Cardiac muscle cell (in vitro differentiated cells and primary cell): ENCODE data around the gene GPR37L1. TPM values are rescaled to one million over a fixed set of nuclear protein-coding genes. Genes with fewer than 3 reads are reported as not detected.
"Not testable (repeated sequence)": the region's sequence is repeated elsewhere in the genome, so short reads cannot be mapped to it uniquely, and the experiment has no call there.

Experiments used
- DNase-seq, 2 donors: peaks; one replicate each; pipeline versions ENCODE4 v3.0.0 to v3.0.0-alpha.2; 2010 to 2017; ENCODE audit warnings: low read depth in 1 of 2, low spot score in 1 of 2
- H3K27ac ChIP-seq: fragments of 200-600 bp; sonication (generic); 2 replicates; pipeline ENCODE4 v1.5.1; 2016
- H3K27me3 ChIP-seq: fragments of 200-600 bp; sonication (generic); 2 replicates; pipeline ENCODE4 v1.6.0; 2016; ENCODE audit warnings: control low read depth
- H3K36me3 ChIP-seq: fragments of 200-600 bp; sonication (generic); 2 replicates; pipeline ENCODE4 v1.5.1; 2016; ENCODE audit warnings: control low read depth
- H3K4me1 ChIP-seq: fragments of 200-600 bp; sonication (generic); 2 replicates; pipeline ENCODE4 v1.8.1; 2017; ENCODE audit warnings: low read depth, mild to moderate bottlenecking, mixed run types
- H3K4me3 ChIP-seq: fragments of 200-600 bp; sonication (generic); 2 replicates; pipeline ENCODE4 v1.5.1; 2016; ENCODE audit warnings: mild to moderate bottlenecking
- H3K9me3 ChIP-seq: fragments of 200-600 bp; sonication (generic); 2 replicates; pipeline ENCODE4 v1.5.1; 2017; ENCODE audit warnings: low read depth, mild to moderate bottlenecking, control low read depth
- CTCF ChIP-seq: IDR thresholded peaks from 2 replicates; pipeline ENCODE4 v1.5.1; 2012; ENCODE audit warnings: low read depth, mild to moderate bottlenecking, low read length
- polyA plus RNA-seq: library from polyadenylated mRNA; unstranded; fragments of >200 nt; fragmentation: Nextera tagmentation; extraction: Ambion mirVana; gene quantifications from 2 replicates; pipeline ENCODE4 v1.2.1, GENCODE V29; 2016
- total RNA-seq: library from RNA; depleted of rRNA; stranded (reverse); fragments of >200 nt; gene quantifications from 2 replicates; pipeline ENCODE4 v1.2.3, GENCODE V29; 2016

GPR37L1 gene
- total and polyA plus RNA-seq, 2 experiments from 2014 or later: not detected

- Histone ChIP-seq H3K27me3 (no peaks in the 10 kb centered on the region), H3K4me3 (no peak overlapping the region), H3K27ac (no peak overlapping the region), H3K4me1 (peaks cover 18% of the 10 kb centered on the region), H3K9me3 (no peaks in the 10 kb centered on the region), H3K36me3 (no peaks in the 10 kb centered on the region)
- TF ChIP-seq CTCF: no peak
- DNase-seq: no peak
Observed at GRCh38 chr1:202163281-202164270, 40.9 kb downstream of the GPR37L1 start.

GRCh38 chr1:202164271-202165037 lies 41.7 kb downstream of the GPR37L1 start:
- TF ChIP-seq CTCF: no peak
- Histone ChIP-seq H3K27me3 (no peaks in the 10 kb centered on the region), H3K9me3 (no peaks in the 10 kb centered on the region), H3K36me3 (no peaks in the 10 kb centered on the region), H3K4me1 (peaks cover 15% of the 10 kb centered on the region), H3K27ac (no peak overlapping the region), H3K4me3 (no peak overlapping the region)
- no peak for DNase-seq

- H3K4me1 ChIP-seq: peaks cover 15% of the 10 kb centered on the region
- no peak overlapping the region for H3K4me3 ChIP-seq
- TF ChIP-seq CTCF: no peak
- no peak for DNase-seq
- no peaks in the 10 kb centered on the region for H3K27me3 ChIP-seq
- H3K27ac ChIP-seq: no peak overlapping the region
- no peaks in the 10 kb centered on the region for H3K36me3 ChIP-seq
- no peaks in the 10 kb centered on the region for H3K9me3 ChIP-seq
Observed at GRCh38 chr1:202165267-202165941, 42.7 kb downstream of the GPR37L1 start.

GRCh38 chr1:202165942-202166843 lies 43.5 kb downstream of the GPR37L1 start:
- Histone ChIP-seq H3K4me1 (peaks cover 12% of the 10 kb centered on the region), H3K9me3 (no peaks in the 10 kb centered on the region), H3K27me3 (no peaks in the 10 kb centered on the region), H3K4me3 (no peak overlapping the region), H3K27ac (no peak overlapping the region), H3K36me3 (no peaks in the 10 kb centered on the region)
- no peak for DNase-seq
- TF ChIP-seq CTCF: no peak

- not testable (repeated sequence) for H3K27me3 ChIP-seq, H3K27ac ChIP-seq, DNase-seq, H3K4me3 ChIP-seq, H3K36me3 ChIP-seq, H3K4me1 ChIP-seq, H3K9me3 ChIP-seq
Observed at GRCh38 chr1:202167054-202167453, 44.3 kb downstream of the GPR37L1 start.
